AG09309 (cell line): ENCODE data around the gene MEGF11.

ENCODE experiments used
- DNase-seq: peaks from one replicate; pipeline ENCODE4 v3.0.0-alpha.2; 2010; ENCODE audit warnings: low read depth
- H3K4me3 ChIP-seq: 2 replicates; pipeline ENCODE4 v1.5.1; 2011; ENCODE audit warnings: mild to moderate bottlenecking, low read depth, low read length, moderate library complexity; ENCODE audit not compliant: control insufficient read depth
- TF ChIP-seq, protein P1 (sequence below): IDR thresholded peaks from 2 replicates; pipeline ENCODE4 v1.5.1; 2011; ENCODE audit warnings: mild to moderate bottlenecking, low read depth, low read length, inconsistent platforms; ENCODE audit not compliant: insufficient read depth, control insufficient read depth; ENCODE audit errors: missing control alignments

Gene MEGF11

DNA sequence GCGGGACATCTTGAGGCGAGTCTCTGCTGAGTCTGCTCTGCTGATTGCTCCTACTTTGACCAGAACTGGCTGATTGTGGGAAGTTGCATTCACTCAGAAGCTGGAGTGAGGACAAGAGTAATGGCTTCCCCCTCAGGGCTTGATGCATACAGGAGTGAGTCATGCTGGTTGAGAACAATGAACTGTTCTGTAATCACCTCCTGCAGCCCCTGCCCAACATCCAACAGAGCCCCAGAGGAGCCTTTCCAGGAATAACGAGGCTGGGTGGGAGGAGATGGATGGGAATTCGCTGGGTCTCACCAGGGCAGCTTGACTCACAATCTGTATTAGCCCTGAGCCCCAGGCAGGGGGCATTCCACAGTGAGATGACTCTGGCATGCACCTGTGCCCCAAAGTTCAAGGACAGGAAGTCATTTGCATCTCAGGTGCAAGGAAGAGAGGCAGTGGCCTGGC, 299.2 kb downstream of the MEGF11 start:
- DNase-seq = no peak

DNA sequence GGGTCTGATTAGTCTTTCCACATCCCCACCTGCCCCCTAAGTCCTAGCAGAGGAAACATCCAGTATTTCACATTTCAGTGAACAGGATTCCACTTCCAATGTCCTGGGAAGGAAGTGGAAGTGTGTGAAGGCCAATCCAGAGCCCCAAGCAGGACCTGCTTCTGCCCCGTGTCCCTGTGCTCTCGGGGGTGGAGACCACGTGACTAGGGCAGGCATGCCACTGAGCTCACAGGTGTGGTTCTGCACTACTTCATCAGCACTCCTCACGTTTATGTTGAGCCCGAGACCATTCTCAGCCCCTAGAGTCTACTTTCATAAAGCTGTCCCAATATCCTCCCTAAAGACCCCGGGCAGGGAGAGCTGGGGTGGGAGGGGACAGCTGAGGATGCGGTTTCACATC, 299.9 kb downstream of the MEGF11 start:
- no peak overlapping the region for H3K4me3 ChIP-seq
- TF ChIP-seq, protein P1, sequence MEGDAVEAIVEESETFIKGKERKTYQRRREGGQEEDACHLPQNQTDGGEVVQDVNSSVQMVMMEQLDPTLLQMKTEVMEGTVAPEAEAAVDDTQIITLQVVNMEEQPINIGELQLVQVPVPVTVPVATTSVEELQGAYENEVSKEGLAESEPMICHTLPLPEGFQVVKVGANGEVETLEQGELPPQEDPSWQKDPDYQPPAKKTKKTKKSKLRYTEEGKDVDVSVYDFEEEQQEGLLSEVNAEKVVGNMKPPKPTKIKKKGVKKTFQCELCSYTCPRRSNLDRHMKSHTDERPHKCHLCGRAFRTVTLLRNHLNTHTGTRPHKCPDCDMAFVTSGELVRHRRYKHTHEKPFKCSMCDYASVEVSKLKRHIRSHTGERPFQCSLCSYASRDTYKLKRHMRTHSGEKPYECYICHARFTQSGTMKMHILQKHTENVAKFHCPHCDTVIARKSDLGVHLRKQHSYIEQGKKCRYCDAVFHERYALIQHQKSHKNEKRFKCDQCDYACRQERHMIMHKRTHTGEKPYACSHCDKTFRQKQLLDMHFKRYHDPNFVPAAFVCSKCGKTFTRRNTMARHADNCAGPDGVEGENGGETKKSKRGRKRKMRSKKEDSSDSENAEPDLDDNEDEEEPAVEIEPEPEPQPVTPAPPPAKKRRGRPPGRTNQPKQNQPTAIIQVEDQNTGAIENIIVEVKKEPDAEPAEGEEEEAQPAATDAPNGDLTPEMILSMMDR = no peak
- DNase-seq = no peak

More for the DNA sequence above, 299.2 kb downstream of the MEGF11 start:
- TF ChIP-seq, protein P1 = no peak
- H3K4me3 ChIP-seq = no peak overlapping the region

DNA sequence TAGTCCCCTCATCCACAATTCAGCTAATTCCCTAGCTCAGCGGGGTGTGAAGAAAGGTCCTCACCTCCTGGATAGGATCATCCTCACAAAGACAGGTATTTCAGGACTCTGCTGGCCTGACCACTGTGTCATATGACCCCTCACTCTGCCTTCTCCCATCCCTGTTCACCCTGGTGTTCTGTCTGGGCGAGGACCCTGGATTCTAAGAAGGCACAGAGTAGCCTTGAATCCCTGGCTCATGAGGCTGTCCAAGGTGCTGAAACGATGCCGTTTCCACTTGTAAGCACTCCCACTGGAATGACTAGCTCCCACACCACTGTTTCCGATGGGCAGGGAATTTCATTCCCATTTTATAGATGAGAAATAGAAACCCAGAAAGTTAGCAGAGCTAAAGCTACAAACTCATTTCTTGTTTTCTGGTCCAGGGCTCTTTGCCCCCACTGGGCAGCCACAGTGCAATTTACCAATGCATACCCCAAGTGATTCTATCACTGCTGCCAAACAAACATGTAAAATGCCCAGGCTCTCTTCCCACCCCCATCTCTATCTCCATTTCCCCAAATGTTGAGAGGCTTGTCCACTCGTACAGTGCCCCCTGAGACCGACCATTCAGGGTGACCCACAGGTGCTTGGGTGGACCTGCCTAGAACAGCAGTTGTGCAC, 301.0 kb downstream of the MEGF11 start:
- H3K4me3 ChIP-seq = no peak overlapping the region
- peak; percentile 7 for DNase-seq
- TF ChIP-seq, protein P1 = no peak

DNA sequence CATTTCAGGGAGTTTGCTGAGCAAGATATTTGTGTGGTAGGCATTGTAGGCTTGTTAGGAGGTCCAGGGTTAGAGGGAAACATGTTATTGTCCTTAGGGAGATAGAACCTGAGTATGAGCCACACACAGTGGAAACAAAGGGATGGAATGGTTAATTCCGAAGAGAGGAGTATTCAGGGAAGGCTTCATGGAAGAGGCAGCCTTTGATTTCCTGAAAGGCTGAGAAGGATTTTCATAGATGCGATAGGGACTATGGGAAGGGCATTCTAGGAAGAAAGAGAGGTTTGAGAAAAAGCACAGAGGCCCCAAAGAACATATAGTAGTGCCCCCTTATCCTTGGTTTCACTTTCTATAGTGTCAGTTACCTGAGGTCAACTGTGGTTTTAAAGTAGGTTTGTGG, 302.5 kb downstream of the MEGF11 start:
- no peak for DNase-seq
- TF ChIP-seq, protein P1 = no peak
- no peak overlapping the region for H3K4me3 ChIP-seq

DNA sequence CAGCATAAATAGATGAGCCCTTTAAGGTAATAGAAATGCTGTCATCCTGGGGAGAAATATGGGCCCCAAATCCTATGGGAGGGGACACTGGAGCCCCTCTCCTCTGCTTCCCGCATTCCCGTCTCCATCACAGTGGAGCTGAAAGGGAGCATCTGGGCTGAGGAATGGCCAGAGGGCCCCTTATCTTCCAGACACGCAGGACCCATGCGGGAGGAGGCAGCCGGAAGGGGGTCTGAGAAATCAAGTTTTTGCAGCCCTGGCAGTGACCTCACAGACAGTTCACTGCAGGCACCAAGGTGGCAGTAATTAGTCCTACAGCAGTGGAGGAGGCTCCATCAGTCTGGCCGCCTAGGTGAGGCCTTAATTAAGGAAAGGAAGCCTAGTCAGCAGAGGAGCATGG, 304.1 kb downstream of the MEGF11 start:
- no peak overlapping the region for H3K4me3 ChIP-seq
- TF ChIP-seq, protein P1 = no peak
- DNase-seq = no peak

DNA sequence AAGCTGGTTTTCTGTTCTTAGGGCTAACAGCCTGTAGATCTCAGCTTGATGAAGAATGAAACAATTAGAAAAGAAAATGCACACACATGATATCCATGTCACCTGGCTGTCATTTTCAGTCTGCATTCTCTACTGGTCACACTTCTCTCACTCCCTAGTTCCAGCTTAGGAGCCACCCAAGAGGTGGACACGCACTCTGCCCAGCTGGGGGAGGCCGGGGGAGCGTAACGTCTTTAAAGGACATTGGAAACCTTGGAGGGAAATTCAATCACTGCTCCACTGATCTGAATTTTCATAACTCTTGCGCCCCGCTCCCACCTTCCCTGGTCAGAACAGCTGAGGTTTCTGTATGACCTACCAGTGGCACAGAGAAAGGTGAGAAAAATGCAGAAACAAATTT, 304.5 kb downstream of the MEGF11 start:
- no peak for DNase-seq
- TF ChIP-seq, protein P1 = no peak
- no peak overlapping the region for H3K4me3 ChIP-seq
